PC-9 (cell line): ENCODE measurements around the gene ADM5. TPM values are rescaled to one million over a fixed set of nuclear protein-coding genes. Genes with fewer than 3 reads are reported as not detected.

ENCODE experiments used
- BruUV-seq: library from RNA; stranded (reverse); fragments of 400-500 nt; replicated peaks from 2 replicates; lab custom pipeline; 2021; lab: Mats Ljungman, UMichigan
- CTCF ChIA-PET: fragments of 300-600 bp; sonication (Branson Sonifier 250); formaldehyde crosslinking; loops from one replicate; lab custom pipeline; 2022; ENCODE audit warnings: antibody characterized with exemption; lab: Charles Lee
- POLR2A ChIA-PET: fragments of 300-600 bp; sonication (Branson Sonifier 250); formaldehyde crosslinking; loops from one replicate; lab custom pipeline; 2022; ENCODE audit warnings: antibody characterized with exemption; ENCODE audit not compliant: unreplicated experiment; lab: Charles Lee
- DNase-seq, 2 experiments: peaks; one replicate each; pipeline versions ENCODE4 v3.0.0 to v3.0.0-alpha.2; 2015 to 2022; ENCODE audit warnings: mixed read lengths in 1 of 2
- H2AFZ ChIP-seq: fragments of 200-600 bp; sonication (generic); 2 replicates; pipeline ENCODE4 v1.8.1; 2017; ENCODE audit warnings: antibody characterized with exemption
- H3F3A ChIP-seq: fragments of 200-600 bp; sonication (generic); 2 replicates; pipeline ENCODE4 v1.8.1; 2017; ENCODE audit warnings: antibody characterized with exemption, mild to moderate bottlenecking, low read depth; ENCODE audit not compliant: insufficient read depth
- H3K27ac ChIP-seq: fragments of 200-600 bp; sonication (generic); 2 replicates; pipeline ENCODE4 v1.6.1; 2016; ENCODE audit warnings: mixed run types
- H3K27me3 ChIP-seq: fragments of 200-600 bp; sonication (generic); 2 replicates; pipeline ENCODE4 v1.6.1; 2016; ENCODE audit warnings: low read depth, mixed run types; ENCODE audit not compliant: insufficient read depth
- H3K36me3 ChIP-seq: fragments of 200-600 bp; sonication (generic); 2 replicates; pipeline ENCODE4 v1.6.1; 2016; ENCODE audit warnings: low read depth, mixed run types
- H3K4me1 ChIP-seq: fragments of 200-600 bp; sonication (generic); replicated peaks from 2 replicates; pipeline ENCODE4 v1.6.1; 2016; ENCODE audit warnings: mixed run types; ENCODE audit not compliant: insufficient read depth
- H3K4me2 ChIP-seq: fragments of 200-600 bp; sonication (generic); 2 replicates; pipeline ENCODE4 v1.6.1; 2017; ENCODE audit warnings: mixed run types
- H3K4me3 ChIP-seq: fragments of 200-600 bp; sonication (generic); 2 replicates; pipeline ENCODE4 v1.6.1; 2016; ENCODE audit warnings: mixed run types
- H3K79me2 ChIP-seq: fragments of 200-600 bp; sonication (generic); 2 replicates; pipeline ENCODE4 v1.6.1; 2017; ENCODE audit warnings: low read depth, mixed run types
- H3K9me2 ChIP-seq: fragments of 200-600 bp; sonication (generic); 2 replicates; pipeline ENCODE4 v1.8.1; 2017; ENCODE audit warnings: mild to moderate bottlenecking; ENCODE audit not compliant: insufficient read depth
- H3K9me3 ChIP-seq: fragments of 200-600 bp; sonication (generic); 2 replicates; pipeline ENCODE4 v1.8.1; 2016; ENCODE audit warnings: low read depth; ENCODE audit not compliant: insufficient read depth
- H4K20me1 ChIP-seq: fragments of 200-600 bp; sonication (generic); 2 replicates; pipeline ENCODE4 v1.8.1; 2017; ENCODE audit not compliant: insufficient read depth
- EZH2 ChIP-seq: fragments of 200-600 bp; sonication (generic); IDR thresholded peaks from 2 replicates; pipeline ENCODE4 v1.8.0; 2017; ENCODE audit warnings: antibody characterized with exemption, low read depth
- intact Hi-C: fragments of 100-400 bp; cut with micrococcal nuclease; formaldehyde crosslinking; loops from one replicate; pipeline ENCODE4 v1.10.0; 2022; ENCODE audit not compliant: unreplicated experiment
- total RNA-seq: library from RNA; stranded (reverse); gene quantifications from 2 replicates; pipeline ENCODE4 v1.2.3, GENCODE V29; 2021
- TF ChIP-seq, protein P1 (sequence below): fragments of 200-600 bp; sonication (generic); conservative IDR thresholded peaks from 2 replicates; pipeline ENCODE4 v1.6.1; 2017; ENCODE audit warnings: mixed run types, antibody characterized with exemption, mild to moderate bottlenecking, moderate library complexity

The ADM5 gene
- total RNA-seq, 1 experiment from 2014 or later: 14.2 TPM

DNA sequence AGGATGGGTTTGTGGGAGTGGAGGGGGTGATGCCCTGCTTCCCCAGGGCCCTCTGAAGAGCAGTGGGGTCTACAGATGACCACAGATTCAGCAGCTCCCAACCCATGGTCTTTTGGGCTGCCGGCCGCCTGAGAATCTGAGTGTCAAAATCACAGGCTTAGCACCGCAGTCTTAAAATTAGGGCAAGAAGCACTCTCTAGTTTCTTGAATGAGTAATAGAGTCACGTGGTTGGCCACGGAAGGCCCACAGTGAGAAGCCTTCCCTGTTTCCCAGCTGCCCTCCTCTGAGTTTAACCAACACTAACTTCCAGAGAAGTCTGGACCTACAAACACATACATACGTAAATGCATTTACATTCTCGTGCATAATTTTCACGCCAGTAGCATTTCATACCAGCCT is 7.1 kb upstream of the ADM5 start:
- CTCF ChIA-PET: no interaction called here

DNA sequence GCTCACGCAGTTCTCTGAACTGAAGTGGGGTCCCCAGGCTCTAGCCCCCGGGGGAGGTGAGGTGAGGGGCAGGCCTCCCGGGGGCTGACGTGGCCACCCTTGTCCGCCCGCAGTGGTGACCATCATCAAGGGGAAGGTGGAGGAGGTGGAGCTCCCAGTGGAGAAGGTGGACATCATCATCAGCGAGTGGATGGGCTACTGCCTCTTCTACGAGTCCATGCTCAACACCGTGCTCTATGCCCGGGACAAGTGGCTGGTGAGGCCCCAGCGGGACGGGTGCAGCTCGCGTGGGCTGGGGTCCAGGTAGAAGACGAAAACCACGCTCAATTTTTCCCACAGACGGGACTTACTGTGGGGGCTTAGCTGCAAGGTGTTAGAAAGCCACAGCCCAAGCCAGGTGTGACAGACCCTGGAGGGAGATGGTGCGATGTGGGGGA is 5.6 kb upstream of the ADM5 start:
- Histone ChIP-seq H3K9me2 (no peaks in the 10 kb centered on the region), H3K79me2 (peaks cover 59% of the 10 kb centered on the region), H3K36me3 (peaks cover 48% of the 10 kb centered on the region), H3K4me2 (no peak overlapping the region), H2AFZ (no peak overlapping the region), H4K20me1 (peaks cover 94% of the 10 kb centered on the region), H3K4me3 (no peak overlapping the region), H3K27me3 (no peaks in the 10 kb centered on the region), H3K9me3 (no peaks in the 10 kb centered on the region), H3K4me1 (peaks cover 13% of the 10 kb centered on the region), H3K27ac (no peak overlapping the region), H3F3A (peaks cover 70% of the 10 kb centered on the region; the same call in 1 of the 2 replicates)
- BruUV-seq: no TSS peak
- DNase-seq: no peak
- ChIA-PET POLR2A (interaction anchor here (0.6 kb wide), 1 partner anchor 44 kb away, joined by 3 read pairs; no protein-coding TSS in a partner anchor), CTCF (interaction anchor here (0.7 kb wide), 1 partner anchor 311 kb away, joined by 9 read pairs; no protein-coding TSS in a partner anchor)
- TF ChIP-seq EZH2: no peak
- TF ChIP-seq, protein P1, sequence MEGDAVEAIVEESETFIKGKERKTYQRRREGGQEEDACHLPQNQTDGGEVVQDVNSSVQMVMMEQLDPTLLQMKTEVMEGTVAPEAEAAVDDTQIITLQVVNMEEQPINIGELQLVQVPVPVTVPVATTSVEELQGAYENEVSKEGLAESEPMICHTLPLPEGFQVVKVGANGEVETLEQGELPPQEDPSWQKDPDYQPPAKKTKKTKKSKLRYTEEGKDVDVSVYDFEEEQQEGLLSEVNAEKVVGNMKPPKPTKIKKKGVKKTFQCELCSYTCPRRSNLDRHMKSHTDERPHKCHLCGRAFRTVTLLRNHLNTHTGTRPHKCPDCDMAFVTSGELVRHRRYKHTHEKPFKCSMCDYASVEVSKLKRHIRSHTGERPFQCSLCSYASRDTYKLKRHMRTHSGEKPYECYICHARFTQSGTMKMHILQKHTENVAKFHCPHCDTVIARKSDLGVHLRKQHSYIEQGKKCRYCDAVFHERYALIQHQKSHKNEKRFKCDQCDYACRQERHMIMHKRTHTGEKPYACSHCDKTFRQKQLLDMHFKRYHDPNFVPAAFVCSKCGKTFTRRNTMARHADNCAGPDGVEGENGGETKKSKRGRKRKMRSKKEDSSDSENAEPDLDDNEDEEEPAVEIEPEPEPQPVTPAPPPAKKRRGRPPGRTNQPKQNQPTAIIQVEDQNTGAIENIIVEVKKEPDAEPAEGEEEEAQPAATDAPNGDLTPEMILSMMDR: no peak
- intact Hi-C loops: no loop called here

More for the DNA sequence above, 7.1 kb upstream of the ADM5 start:
- H3K4me2 ChIP-seq: no peak overlapping the region
- no peaks in the 10 kb centered on the region for H3K27me3 ChIP-seq
- no peaks in the 10 kb centered on the region for H3K9me2 ChIP-seq
- BruUV-seq: no TSS peak
- H4K20me1 ChIP-seq: peaks cover 93% of the 10 kb centered on the region
- TF ChIP-seq, protein P1: no peak
- TF ChIP-seq EZH2: no peak
- H3K36me3 ChIP-seq: peaks cover 48% of the 10 kb centered on the region
- no peak overlapping the region for H2AFZ ChIP-seq
- POLR2A ChIA-PET: no interaction called here
- no peak overlapping the region for H3K27ac ChIP-seq
- H3K4me3 ChIP-seq: no peak overlapping the region
- H3K9me3 ChIP-seq: no peaks in the 10 kb centered on the region
- DNase-seq: no peak
- intact Hi-C loops: no loop called here
- H3F3A ChIP-seq: peaks cover 69% of the 10 kb centered on the region
- H3K79me2 ChIP-seq: peaks cover 74% of the 10 kb centered on the region
- H3K4me1 ChIP-seq: peaks cover 21% of the 10 kb centered on the region

DNA sequence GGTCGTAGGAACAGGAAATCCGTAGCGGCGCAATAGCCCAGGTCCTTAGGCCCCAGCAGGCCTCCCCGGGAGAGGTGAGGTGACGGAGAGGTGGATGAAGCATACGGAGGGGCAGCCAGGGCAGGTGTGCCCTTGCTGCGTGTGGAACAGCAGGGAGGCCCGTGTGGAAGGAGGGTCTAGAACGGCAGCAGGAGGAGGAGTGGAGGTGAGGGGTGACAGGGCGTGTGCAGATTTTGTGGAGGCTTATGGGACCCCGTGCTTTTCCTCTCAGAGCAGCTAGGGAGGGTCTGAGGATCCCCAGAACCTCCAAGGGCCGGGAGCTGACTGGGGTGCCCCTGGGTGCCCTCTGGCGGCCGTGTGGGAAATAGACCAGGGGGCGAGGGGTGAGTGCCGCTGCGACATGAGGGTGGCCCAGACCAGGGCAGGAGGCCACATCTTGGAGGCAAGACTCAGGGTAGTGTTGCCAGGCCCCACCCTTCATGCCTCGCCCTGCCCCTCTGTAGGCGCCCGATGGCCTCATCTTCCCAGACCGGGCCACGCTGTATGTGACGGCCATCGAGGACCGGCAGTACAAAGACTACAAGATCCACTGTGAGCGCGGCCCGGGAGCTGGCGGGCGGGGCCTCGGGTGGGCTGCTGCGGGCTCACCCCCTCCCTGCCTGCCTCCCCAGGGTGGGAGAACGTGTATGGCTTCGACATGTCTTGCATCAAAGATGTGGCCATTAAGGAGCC is 5.0 kb upstream of the ADM5 start:
- no TSS peak for BruUV-seq
- intact Hi-C loops: no loop called here
- no peak for DNase-seq

More for the DNA sequence above, 5.0 kb upstream of the ADM5 start:
- TF ChIP-seq, protein P1: peak; percentile 71
- TF ChIP-seq EZH2: no peak
- Histone ChIP-seq H3K4me2 (no peak overlapping the region), H3K9me2 (no peaks in the 10 kb centered on the region), H3K36me3 (peaks cover 48% of the 10 kb centered on the region), H4K20me1 (peaks cover 94% of the 10 kb centered on the region), H3K4me1 (peaks cover 8% of the 10 kb centered on the region; the same call in 1 of the 2 replicates), H2AFZ (no peak overlapping the region), H3F3A (peaks cover 67% of the 10 kb centered on the region; the same call in 1 of the 2 replicates), H3K27ac (no peak overlapping the region), H3K79me2 (peaks cover 53% of the 10 kb centered on the region), H3K4me3 (no peak overlapping the region), H3K9me3 (no peaks in the 10 kb centered on the region), H3K27me3 (no peaks in the 10 kb centered on the region)
- POLR2A ChIA-PET: interaction anchor here (0.6 kb wide), 1 partner anchor 44 kb away, joined by 3 read pairs; no protein-coding TSS in a partner anchor
- CTCF ChIA-PET: no interaction called here
